ENCODE results near the gene PPIA.

DNA sequence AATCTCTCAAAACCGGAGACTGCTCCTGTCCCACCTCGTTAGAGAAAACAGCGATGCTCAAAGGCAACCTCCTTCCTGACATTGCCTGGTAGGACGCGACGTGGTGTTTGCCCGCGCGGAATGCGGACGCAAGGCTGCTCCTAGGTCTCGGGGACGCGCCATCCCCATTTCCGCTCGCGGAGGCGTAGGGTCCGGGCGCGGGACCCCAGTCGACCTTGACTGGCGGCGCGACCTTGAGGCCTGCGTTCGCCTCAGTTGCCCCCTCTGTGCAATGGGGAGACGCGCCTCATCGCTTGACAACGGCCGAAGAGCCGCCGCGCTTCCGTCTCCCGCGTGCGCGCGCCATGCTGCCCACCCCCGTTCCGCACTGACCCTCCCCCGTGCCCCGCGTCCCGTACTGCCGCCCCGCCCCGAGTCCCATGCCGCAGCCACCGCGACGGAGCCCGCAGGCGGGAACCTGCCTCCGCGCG, 412 bp upstream of the PPIA start:
- TF ChIP-seq, protein P1, sequence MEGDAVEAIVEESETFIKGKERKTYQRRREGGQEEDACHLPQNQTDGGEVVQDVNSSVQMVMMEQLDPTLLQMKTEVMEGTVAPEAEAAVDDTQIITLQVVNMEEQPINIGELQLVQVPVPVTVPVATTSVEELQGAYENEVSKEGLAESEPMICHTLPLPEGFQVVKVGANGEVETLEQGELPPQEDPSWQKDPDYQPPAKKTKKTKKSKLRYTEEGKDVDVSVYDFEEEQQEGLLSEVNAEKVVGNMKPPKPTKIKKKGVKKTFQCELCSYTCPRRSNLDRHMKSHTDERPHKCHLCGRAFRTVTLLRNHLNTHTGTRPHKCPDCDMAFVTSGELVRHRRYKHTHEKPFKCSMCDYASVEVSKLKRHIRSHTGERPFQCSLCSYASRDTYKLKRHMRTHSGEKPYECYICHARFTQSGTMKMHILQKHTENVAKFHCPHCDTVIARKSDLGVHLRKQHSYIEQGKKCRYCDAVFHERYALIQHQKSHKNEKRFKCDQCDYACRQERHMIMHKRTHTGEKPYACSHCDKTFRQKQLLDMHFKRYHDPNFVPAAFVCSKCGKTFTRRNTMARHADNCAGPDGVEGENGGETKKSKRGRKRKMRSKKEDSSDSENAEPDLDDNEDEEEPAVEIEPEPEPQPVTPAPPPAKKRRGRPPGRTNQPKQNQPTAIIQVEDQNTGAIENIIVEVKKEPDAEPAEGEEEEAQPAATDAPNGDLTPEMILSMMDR (IDR thresholded peaks at IDR 0.05; ENCODE audit: low read depth, low read length): no peak
- TF ChIP-seq EZH2phosphoT487 (IDR thresholded peaks at IDR 0.05; ENCODE audit: low read depth): no peak

All from OCI-LY3 (cell line).